Forelimb muscle (tissue), 1 donor: ENCODE data around the gene TEDDM1. TPM values are rescaled to one million over a fixed set of nuclear protein-coding genes. Genes with fewer than 3 reads are reported as not detected.
"Not testable (repeated sequence)": the region's sequence is repeated elsewhere in the genome, so short reads cannot be mapped to it uniquely, and the experiment has no call there.

Source experiments
- DNase-seq: peaks from one replicate; pipeline ENCODE4 v3.0.0-alpha.2; 2013; ENCODE audit warnings: low read depth
- polyA plus RNA-seq: library from polyadenylated mRNA; unstranded; fragments of 120-200 nt; gene quantifications from one replicate; pipeline ENCODE4 v1.2.1, GENCODE V29; 2013; ENCODE audit not compliant: insufficient read length

TEDDM1 gene
- polyA plus RNA-seq, 1 donor, result 0.11 TPM

GRCh38 chr1:182381962-182382819, 18.3 kb downstream of the TEDDM1 start:
- no peak for DNase-seq

GRCh38 chr1:182380199-182380598, 20.3 kb downstream of the TEDDM1 start:
- no peak for DNase-seq

- not testable (repeated sequence) for DNase-seq
These were observed 20.7 kb downstream of the TEDDM1 start for GRCh38 chr1:182379781-182380180.

- no peak for DNase-seq
These were observed 23.4 kb downstream of the TEDDM1 start for GRCh38 chr1:182376936-182377574.

- DNase-seq, result no peak
These were observed 26.2 kb downstream of the TEDDM1 start for GRCh38 chr1:182374101-182374834.

- no peak for DNase-seq
These were observed 29.9 kb downstream of the TEDDM1 start for GRCh38 chr1:182370532-182370931.

GRCh38 chr1:182368903-182369302, 31.6 kb downstream of the TEDDM1 start:
- no peak for DNase-seq

GRCh38 chr1:182368358-182368757, 32.1 kb downstream of the TEDDM1 start:
- no peak for DNase-seq

- peak; percentile 51 for DNase-seq
These were observed 32.5 kb downstream of the TEDDM1 start for GRCh38 chr1:182367926-182368325.

GRCh38 chr1:182366596-182366995, 33.9 kb downstream of the TEDDM1 start:
- no peak for DNase-seq

GRCh38 chr1:182359645-182360044, 40.8 kb downstream of the TEDDM1 start:
- no peak for DNase-seq

GRCh38 chr1:182357913-182358312, 42.6 kb downstream of the TEDDM1 start:
- DNase-seq, result no peak

GRCh38 chr1:182357171-182357570, 43.3 kb downstream of the TEDDM1 start:
- no peak for DNase-seq

- DNase-seq, result no peak
These were observed 44.8 kb downstream of the TEDDM1 start for GRCh38 chr1:182355723-182356098.

- no peak for DNase-seq
These were observed 48.6 kb downstream of the TEDDM1 start for GRCh38 chr1:182351790-182352364.

- DNase-seq, result no peak
These were observed 49.6 kb downstream of the TEDDM1 start for GRCh38 chr1:182350839-182351238.

- DNase-seq, result no peak
These were observed 51.3 kb downstream of the TEDDM1 start for GRCh38 chr1:182348961-182349747.
